Neural cell (in vitro differentiated cells): ENCODE measurements around the gene RAB3D.

Experiments
- CTCF ChIP-seq: fragments of 450-650 bp; IDR thresholded peaks from 2 replicates; pipeline ENCODE4 v1.5.1; 2014; ENCODE audit warnings: antibody characterized with exemption, mild to moderate bottlenecking, moderate library complexity; ENCODE audit not compliant: poor library complexity, severe bottlenecking
- EZH2 ChIP-seq: fragments of 200-600, 300-800 bp; shearing (Covaris generic), sonication (generic); IDR thresholded peaks from 2 replicates; pipeline ENCODE4 v1.6.1; 2014; ENCODE audit warnings: antibody characterized with exemption, low read length, borderline replicate concordance, mild to moderate bottlenecking; ENCODE audit not compliant: insufficient read depth, poor library complexity, severe bottlenecking
- POLR2AphosphoS5 ChIP-seq: IDR thresholded peaks from 2 replicates; pipeline ENCODE4 v1.6.1; 2012
- RAD21 ChIP-seq: fragments of 450-650 bp; conservative IDR thresholded peaks from 2 replicates; pipeline ENCODE4 v1.6.1; 2014; ENCODE audit warnings: antibody characterized with exemption, mild to moderate bottlenecking, moderate library complexity
- SMC3 ChIP-seq: fragments of 450-650 bp; conservative IDR thresholded peaks from 2 replicates; pipeline ENCODE4 v1.6.1; 2014; ENCODE audit warnings: antibody characterized with exemption, mild to moderate bottlenecking, moderate library complexity; ENCODE audit not compliant: poor library complexity
- TAF1 ChIP-seq: IDR thresholded peaks from 2 replicates; pipeline ENCODE4 v1.6.1; 2012; ENCODE audit warnings: low read depth

DNA sequence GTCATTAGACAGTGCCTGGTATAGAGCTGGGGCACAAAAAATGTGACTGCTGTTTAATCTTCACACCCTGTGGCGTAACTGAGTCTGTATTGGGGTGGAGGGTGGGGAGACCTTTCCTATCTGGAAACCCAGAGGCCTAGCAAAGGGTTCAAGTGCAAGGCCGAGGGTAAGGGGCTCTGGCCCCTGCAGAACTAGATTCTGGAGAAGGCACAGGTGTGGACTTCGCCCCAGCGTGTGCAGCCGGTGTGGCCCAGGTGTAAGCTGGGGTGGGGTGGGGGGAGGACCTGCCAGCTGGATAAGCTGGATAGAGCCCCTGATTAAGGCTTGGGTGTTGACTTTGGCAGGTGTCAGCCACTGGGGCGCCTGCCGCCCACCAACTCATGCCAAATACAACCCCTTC lies 1.3 kb downstream of the RAB3D start:
- TF ChIP-seq SMC3 (no peak), CTCF (no peak), POLR2AphosphoS5 (no peak), EZH2 (no peak), RAD21 (no peak), TAF1 (no peak)
